GM12878 (cell line): ENCODE results near the gene GBA2. TPM values are rescaled to one million over a fixed set of nuclear protein-coding genes. Genes with fewer than 3 reads are reported as not detected.

Experiments
- ATAC-seq: fragments of 200-7000 bp; cut with Tn5 transposase; 3 replicates; pipeline ENCODE4 v1.9.1; 2020; ENCODE audit warnings: mild to moderate bottlenecking, moderate library complexity
- BruUV-seq: library from RNA; stranded (reverse); fragments of 400-500 nt; replicated peaks from 2 replicates; lab custom pipeline; 2021; lab: Mats Ljungman, UMichigan
- CTCF ChIA-PET: fragments of 300-600 bp; sonication (Branson Sonifier 250); formaldehyde crosslinking; extraction: SDS; loops from one replicate; lab custom pipeline; 2021; ENCODE audit warnings: inconsistent platforms; lab: Yijun Ruan, JAX
- POLR2A ChIA-PET: fragments of 350-600 bp; formaldehyde crosslinking; extraction: SDS; loops from one replicate; lab custom pipeline; 2021; ENCODE audit warnings: inconsistent platforms; lab: Charles Lee
- RAD21 ChIA-PET: fragments of 300-600 bp; sonication (Branson Sonifier 250); formaldehyde crosslinking; loops from one replicate; lab custom pipeline; 2023; ENCODE audit warnings: antibody characterized with exemption; ENCODE audit not compliant: unreplicated experiment; lab: Charles Lee
- SMC1A ChIA-PET: fragments of 300-600 bp; sonication (Branson Sonifier 250); formaldehyde crosslinking; loops from one replicate; lab custom pipeline; 2023; ENCODE audit not compliant: unreplicated experiment, uncharacterized antibody; lab: Charles Lee
- DNase-seq: peaks from one replicate; pipeline ENCODE4 v3.0.0-alpha.2; 2011; ENCODE audit warnings: low read depth, low spot score
- FAIRE-seq: peaks from 3 replicates; lab custom pipeline; 2011; peaks lifted over from hg19 to GRCh38; lab: Jason Lieb, UNC
- H2AFZ ChIP-seq: 2 replicates; pipeline ENCODE4 v1.6.0; 2011; ENCODE audit warnings: low read depth, low read length, control low read depth; ENCODE audit not compliant: control insufficient read depth
- H3K27ac ChIP-seq: 2 replicates; pipeline ENCODE4 v1.5.1; 2011; ENCODE audit warnings: control low read depth; ENCODE audit not compliant: control insufficient read depth, insufficient read depth
- H3K27me3 ChIP-seq, 2 experiments: replicated peaks in 1 of 2; 2 replicates each; pipeline versions ENCODE4 v1.6.0 to v1.6.1; 2011; ENCODE audit warnings: low read length in 1 of 2; ENCODE audit not compliant: control insufficient read depth in 2 of 2, insufficient read depth in 2 of 2
- H3K36me3 ChIP-seq, 2 experiments: 2 replicates each; pipeline ENCODE4 v1.5.1; 2011; ENCODE audit warnings: low read length in 1 of 2; ENCODE audit not compliant: control insufficient read depth in 2 of 2, insufficient read depth in 2 of 2
- H3K4me1 ChIP-seq: 2 replicates; pipeline ENCODE4 v1.6.1; 2011; ENCODE audit warnings: mild to moderate bottlenecking, low read length, moderate library complexity, mixed read lengths; ENCODE audit not compliant: control insufficient read depth, insufficient read depth
- H3K4me2 ChIP-seq: 2 replicates; pipeline ENCODE4 v1.6.0; 2011; ENCODE audit warnings: control low read depth; ENCODE audit not compliant: control insufficient read depth, insufficient read depth
- H3K4me3 ChIP-seq: fragments of 200-600 bp; sonication (generic); 2 replicates; pipeline ENCODE4 v1.5.1; 2016
- H3K79me2 ChIP-seq: 2 replicates; pipeline ENCODE4 v1.6.0; 2011; ENCODE audit warnings: low read length; ENCODE audit not compliant: control insufficient read depth, insufficient read depth
- H3K9ac ChIP-seq: 2 replicates; pipeline ENCODE4 v1.8.0; 2011; ENCODE audit warnings: low read length, control low read depth, mixed read lengths; ENCODE audit not compliant: control insufficient read depth, insufficient read depth
- H3K9me3 ChIP-seq: replicated peaks from 3 replicates; pipeline ENCODE4 v1.5.1; 2011; ENCODE audit warnings: mild to moderate bottlenecking, low read length; ENCODE audit not compliant: control insufficient read depth, insufficient read depth
- H4K20me1 ChIP-seq: 2 replicates; pipeline ENCODE4 v1.6.0; 2011; ENCODE audit not compliant: control insufficient read depth, insufficient read depth
- CHD4 ChIP-seq: fragments of 200-600 bp; sonication (generic); IDR thresholded peaks from 2 replicates; pipeline ENCODE4 v1.6.1; 2016; ENCODE audit warnings: mild to moderate bottlenecking
- CREM ChIP-seq: IDR thresholded peaks from 2 replicates; pipeline ENCODE4 v1.6.1; 2014; ENCODE audit warnings: antibody characterized with exemption, low read depth
- GABPA ChIP-seq: IDR thresholded peaks from 2 replicates; pipeline ENCODE4 v1.6.1; 2014; ENCODE audit warnings: antibody characterized with exemption, low read depth, mild to moderate bottlenecking, inconsistent platforms
- KLF5 ChIP-seq: fragments of 450-650 bp; IDR thresholded peaks from 2 replicates; pipeline ENCODE4 v1.6.1; 2014; ENCODE audit warnings: mild to moderate bottlenecking; ENCODE audit not compliant: partially characterized antibody
- LARP7 ChIP-seq: fragments of 450-650 bp; IDR thresholded peaks from 2 replicates; pipeline ENCODE4 v1.6.1; 2017; ENCODE audit warnings: mild to moderate bottlenecking
- MYC ChIP-seq: IDR thresholded peaks from 2 replicates; pipeline ENCODE4 v1.6.1; 2011; ENCODE audit warnings: mild to moderate bottlenecking, low read length, moderate library complexity, inconsistent platforms; ENCODE audit not compliant: insufficient read depth, insufficient replicate concordance, insufficient read length, severe bottlenecking
- NFIC ChIP-seq: IDR thresholded peaks from 2 replicates; pipeline ENCODE4 v1.6.1; 2012; ENCODE audit warnings: low read depth, mild to moderate bottlenecking, inconsistent platforms, low read length, moderate library complexity
- NFXL1 ChIP-seq: fragments of 450-650 bp; IDR thresholded peaks from 2 replicates; pipeline ENCODE4 v1.6.1; 2017; ENCODE audit warnings: antibody characterized with exemption, mild to moderate bottlenecking, borderline replicate concordance
- RAD51 ChIP-seq: fragments of 450-650 bp; IDR thresholded peaks from 2 replicates; pipeline ENCODE4 v1.6.1; 2016; ENCODE audit warnings: moderate library complexity, mild to moderate bottlenecking, inconsistent platforms
- RELA ChIP-seq: fragments of 450-650 bp; IDR thresholded peaks from 2 replicates; pipeline ENCODE4 v1.8.0; 2014; ENCODE audit warnings: borderline replicate concordance; ENCODE audit not compliant: partially characterized antibody
- TAF1 ChIP-seq: IDR thresholded peaks from 2 replicates; pipeline ENCODE4 v1.6.1; 2011; ENCODE audit warnings: mild to moderate bottlenecking, low read depth, low read length, borderline replicate concordance
- TARDBP ChIP-seq: IDR thresholded peaks from 2 replicates; pipeline ENCODE4 v1.6.1; 2016; ENCODE audit warnings: borderline replicate concordance
- YBX1 ChIP-seq: fragments of 450-650 bp; IDR thresholded peaks from 2 replicates; pipeline ENCODE4 v1.6.1; 2016; ENCODE audit warnings: antibody characterized with exemption
- ZNF24 ChIP-seq: fragments of 450-650 bp; IDR thresholded peaks from 2 replicates; pipeline ENCODE4 v1.6.1; 2017; ENCODE audit warnings: antibody characterized with exemption, mild to moderate bottlenecking
- ZNF622 ChIP-seq: fragments of 450-650 bp; IDR thresholded peaks from 2 replicates; pipeline ENCODE4 v1.6.1; 2017; ENCODE audit warnings: mild to moderate bottlenecking, inconsistent platforms
- WGBS: methylation state at CpG from one replicate; pipeline ENCODE4 v1.1.6; 2016; ENCODE audit warnings: low lambda C conversion rate; ENCODE audit not compliant: insufficient replicate concordance, insufficient coverage; ENCODE audit errors: missing lambda C conversion rate; 5-methylcytosine and 5-hydroxymethylcytosine counted together
- in situ Hi-C: fragments of 300-500 bp; cut with MboI; formaldehyde crosslinking; loops from 9 replicates; pipeline ENCODE4 v1.14.3; 2018; ENCODE audit warnings: mixed read lengths
- intact Hi-C: fragments of 100-400 bp; cut with micrococcal nuclease; formaldehyde crosslinking; loops from one replicate; pipeline ENCODE4 v1.14.2; 2022; ENCODE audit not compliant: unreplicated experiment
- polyA plus RNA-seq, 11 experiments: library from polyadenylated mRNA; depleted of rRNA in 4 of 11; unstranded in 6 of 11; stranded (reverse) in 5 of 11; fragments of >200 nt; fragmentation: Nextera tagmentation in 4 of 11; fragmentation: Illumina TruSeq in 1 of 11; extraction: Ambion mirVana in 4 of 11; extraction: Trizol in 1 of 11; gene quantifications; 1 replicate in 1 of 11; 2 replicates in 10 of 11; pipeline versions ENCODE4 v1.2.1 to v1.2.3, GENCODE V29; 2011 to 2016; ENCODE audit warnings: inconsistent platforms in 2 of 11, missing spikeins in 2 of 11, low read depth in 1 of 11
- total RNA-seq, 4 experiments: library from RNA; depleted of rRNA in 3 of 4; stranded (reverse); fragments of >200 nt in 3 of 4; fragmentation: Illumina TruSeq in 1 of 4; extraction: Trizol in 1 of 4; gene quantifications; 2 replicates each; pipeline versions ENCODE4 v1.2.1 to v1.2.3, GENCODE V29; 2013 to 2021
- TF ChIP-seq, protein P1 (sequence below): fragments of 450-650 bp; IDR thresholded peaks from 2 replicates; pipeline ENCODE4 v1.6.1; 2014; ENCODE audit warnings: mild to moderate bottlenecking
- TF ChIP-seq, protein P2 (sequence below): fragments of 450-650 bp; IDR thresholded peaks from 2 replicates; pipeline ENCODE4 v1.6.1; 2016; ENCODE audit warnings: mild to moderate bottlenecking
- TF ChIP-seq, protein P3 (sequence below): fragments of 450-650 bp; IDR thresholded peaks from 2 replicates; pipeline ENCODE4 v1.6.1; 2017; ENCODE audit warnings: mild to moderate bottlenecking, moderate library complexity

Gene GBA2
- total and polyA plus RNA-seq, 10 of the 15 experiments (the other 5 are each of a cell fraction or from before 2014, with no cell fraction given), result 15.3 to 45.1 (median 29.1) TPM

GRCh38 chr9:35708146-35708545 lies 40.9 kb downstream of the GBA2 start (continued):
- TF ChIP-seq ZNF24, result no peak
- TF ChIP-seq TARDBP, result no peak
- TF ChIP-seq, protein P1, sequence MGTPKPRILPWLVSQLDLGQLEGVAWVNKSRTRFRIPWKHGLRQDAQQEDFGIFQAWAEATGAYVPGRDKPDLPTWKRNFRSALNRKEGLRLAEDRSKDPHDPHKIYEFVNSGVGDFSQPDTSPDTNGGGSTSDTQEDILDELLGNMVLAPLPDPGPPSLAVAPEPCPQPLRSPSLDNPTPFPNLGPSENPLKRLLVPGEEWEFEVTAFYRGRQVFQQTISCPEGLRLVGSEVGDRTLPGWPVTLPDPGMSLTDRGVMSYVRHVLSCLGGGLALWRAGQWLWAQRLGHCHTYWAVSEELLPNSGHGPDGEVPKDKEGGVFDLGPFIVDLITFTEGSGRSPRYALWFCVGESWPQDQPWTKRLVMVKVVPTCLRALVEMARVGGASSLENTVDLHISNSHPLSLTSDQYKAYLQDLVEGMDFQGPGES, result no peak
- no peak for TF ChIP-seq KLF5
- no peak for TF ChIP-seq CHD4
- TF ChIP-seq, all 136 proteins: peak for 0

- Histone ChIP-seq H3K36me3 (peaks cover 61 to 63% of the 10 kb centered on the region in 2 experiments), H4K20me1 (no peaks in the 10 kb centered on the region), H3K9me3 (no peaks in the 10 kb centered on the region), H3K79me2 (no peaks in the 10 kb centered on the region), H3K4me1 (0 out of 2 replicates have a peak, but pooled peaks cover 3% of the 10 kb centered on the region), H3K27ac (no peak overlapping the region), H2AFZ (no peak overlapping the region), H3K4me2 (no peak overlapping the region), H3K27me3 (no peaks in the 10 kb centered on the region), H3K9ac (no peak overlapping the region), H3K4me3 (no peak overlapping the region)
- ChIA-PET SMC1A (interaction anchor here (2.2 kb wide), 1 partner anchor 21 kb away, joined by 5 read pairs; no protein-coding TSS in a partner anchor), CTCF (interaction anchor here (4.1 kb wide), 1 partner anchor 10 kb away, joined by 33 read pairs; no protein-coding TSS in a partner anchor), RAD21 (no interaction called here), POLR2A (interaction anchor here (1.4 kb wide), 1 partner anchor 10 kb away, joined by 4 read pairs; no protein-coding TSS in a partner anchor)
- BruUV-seq, result no TSS peak
- DNase-seq (no peak), ATAC-seq (no peak), FAIRE-seq (no peak)
- intact Hi-C loops, result no loop called here
- in situ Hi-C loops, result no loop called here
- WGBS, result 96% methylated on average over 10 of the region's 10 CpGs
- no peak for TF ChIP-seq GABPA
- TF ChIP-seq, protein P2, sequence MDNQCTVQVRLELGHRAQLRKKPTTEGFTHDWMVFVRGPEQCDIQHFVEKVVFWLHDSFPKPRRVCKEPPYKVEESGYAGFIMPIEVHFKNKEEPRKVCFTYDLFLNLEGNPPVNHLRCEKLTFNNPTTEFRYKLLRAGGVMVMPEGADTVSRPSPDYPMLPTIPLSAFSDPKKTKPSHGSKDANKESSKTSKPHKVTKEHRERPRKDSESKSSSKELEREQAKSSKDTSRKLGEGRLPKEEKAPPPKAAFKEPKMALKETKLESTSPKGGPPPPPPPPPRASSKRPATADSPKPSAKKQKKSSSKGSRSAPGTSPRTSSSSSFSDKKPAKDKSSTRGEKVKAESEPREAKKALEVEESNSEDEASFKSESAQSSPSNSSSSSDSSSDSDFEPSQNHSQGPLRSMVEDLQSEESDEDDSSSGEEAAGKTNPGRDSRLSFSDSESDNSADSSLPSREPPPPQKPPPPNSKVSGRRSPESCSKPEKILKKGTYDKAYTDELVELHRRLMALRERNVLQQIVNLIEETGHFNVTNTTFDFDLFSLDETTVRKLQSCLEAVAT, result no peak
- TF ChIP-seq LARP7, result no peak
- no peak for TF ChIP-seq NFXL1
- TF ChIP-seq YBX1, result no peak
- no peak for TF ChIP-seq ZNF622
- no peak for TF ChIP-seq CREM
- no peak for TF ChIP-seq MYC
- TF ChIP-seq RELA, result no peak
- no peak for TF ChIP-seq TAF1
- TF ChIP-seq, protein P3, sequence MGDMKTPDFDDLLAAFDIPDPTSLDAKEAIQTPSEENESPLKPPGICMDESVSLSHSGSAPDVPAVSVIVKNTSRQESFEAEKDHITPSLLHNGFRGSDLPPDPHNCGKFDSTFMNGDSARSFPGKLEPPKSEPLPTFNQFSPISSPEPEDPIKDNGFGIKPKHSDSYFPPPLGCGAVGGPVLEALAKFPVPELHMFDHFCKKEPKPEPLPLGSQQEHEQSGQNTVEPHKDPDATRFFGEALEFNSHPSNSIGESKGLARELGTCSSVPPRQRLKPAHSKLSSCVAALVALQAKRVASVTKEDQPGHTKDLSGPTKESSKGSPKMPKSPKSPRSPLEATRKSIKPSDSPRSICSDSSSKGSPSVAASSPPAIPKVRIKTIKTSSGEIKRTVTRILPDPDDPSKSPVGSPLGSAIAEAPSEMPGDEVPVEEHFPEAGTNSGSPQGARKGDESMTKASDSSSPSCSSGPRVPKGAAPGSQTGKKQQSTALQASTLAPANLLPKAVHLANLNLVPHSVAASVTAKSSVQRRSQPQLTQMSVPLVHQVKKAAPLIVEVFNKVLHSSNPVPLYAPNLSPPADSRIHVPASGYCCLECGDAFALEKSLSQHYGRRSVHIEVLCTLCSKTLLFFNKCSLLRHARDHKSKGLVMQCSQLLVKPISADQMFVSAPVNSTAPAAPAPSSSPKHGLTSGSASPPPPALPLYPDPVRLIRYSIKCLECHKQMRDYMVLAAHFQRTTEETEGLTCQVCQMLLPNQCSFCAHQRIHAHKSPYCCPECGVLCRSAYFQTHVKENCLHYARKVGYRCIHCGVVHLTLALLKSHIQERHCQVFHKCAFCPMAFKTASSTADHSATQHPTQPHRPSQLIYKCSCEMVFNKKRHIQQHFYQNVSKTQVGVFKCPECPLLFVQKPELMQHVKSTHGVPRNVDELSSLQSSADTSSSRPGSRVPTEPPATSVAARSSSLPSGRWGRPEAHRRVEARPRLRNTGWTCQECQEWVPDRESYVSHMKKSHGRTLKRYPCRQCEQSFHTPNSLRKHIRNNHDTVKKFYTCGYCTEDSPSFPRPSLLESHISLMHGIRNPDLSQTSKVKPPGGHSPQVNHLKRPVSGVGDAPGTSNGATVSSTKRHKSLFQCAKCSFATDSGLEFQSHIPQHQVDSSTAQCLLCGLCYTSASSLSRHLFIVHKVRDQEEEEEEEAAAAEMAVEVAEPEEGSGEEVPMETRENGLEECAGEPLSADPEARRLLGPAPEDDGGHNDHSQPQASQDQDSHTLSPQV, result no peak
- TF ChIP-seq NFIC, result no peak
- no peak for TF ChIP-seq RAD51
Measured at GRCh38 chr9:35706951-35707350, 42.1 kb downstream of the GBA2 start.
